Hematopoietic multipotent progenitor cell treated with erythropoietin and hydrocortisone succinate and interleukin-3 and kit ligand, for 4 days (in vitro differentiated cells): ENCODE results near the gene FOXO1.

Experiments used
- DNase-seq: peaks from one replicate; pipeline ENCODE4 v3.0.0-alpha.2; 2015

FOXO1 gene

DNA sequence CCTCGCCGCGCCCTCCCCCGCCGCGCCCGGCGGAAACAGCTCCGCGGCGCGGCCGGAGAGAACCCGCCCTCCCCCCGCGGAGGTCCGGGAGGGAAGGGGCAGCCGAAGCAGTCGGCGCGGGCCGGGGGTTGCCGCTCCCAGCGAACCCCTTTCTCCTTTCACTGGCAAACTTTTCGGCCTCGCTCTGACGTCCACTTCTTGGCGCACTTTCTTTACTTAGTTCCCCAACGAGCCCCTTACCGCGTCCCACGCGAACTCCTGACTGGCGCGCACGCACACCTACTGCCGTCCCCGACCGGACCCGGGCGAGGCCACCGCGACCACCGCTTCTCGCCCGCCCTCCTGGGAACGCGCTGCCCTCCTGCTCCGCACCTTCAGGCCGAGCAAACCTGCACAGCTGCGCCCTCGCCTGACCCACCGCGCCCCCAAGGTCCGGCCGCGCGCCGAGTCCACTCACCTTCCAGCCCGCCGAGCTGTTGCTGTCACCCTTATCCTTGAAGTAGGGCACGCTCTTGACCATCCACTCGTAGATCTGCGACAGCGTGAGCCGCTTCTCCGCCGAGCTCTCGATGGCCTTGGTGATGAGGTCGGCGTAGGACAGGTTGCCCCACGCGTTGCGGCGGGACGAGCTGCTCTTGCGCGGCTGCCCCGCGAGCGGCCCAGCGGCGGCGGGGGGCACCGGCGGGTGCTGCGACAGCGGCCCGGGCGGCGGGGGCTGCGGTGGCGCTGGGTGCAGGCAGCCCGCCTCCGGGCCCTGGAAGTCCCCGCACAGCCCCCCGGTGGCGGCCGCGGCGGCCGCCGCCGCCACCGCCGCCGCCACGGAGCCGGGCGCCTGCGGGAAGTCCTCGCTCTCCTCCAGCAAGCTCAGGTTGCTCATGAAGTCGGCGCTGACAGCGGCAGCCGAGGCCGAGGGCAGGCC is 1.1 kb downstream of the FOXO1 start:
- DNase-seq = peak; percentile 57

- peak; percentile 63 for DNase-seq
Observed at GRCh38 chr13:40664350-40665125, 1.9 kb downstream of the FOXO1 start.

- DNase-seq = peak; percentile 60
Observed at GRCh38 chr13:40664100-40664349, 2.4 kb downstream of the FOXO1 start.

GRCh38 chr13:40662866-40663265 is 3.6 kb downstream of the FOXO1 start:
- no peak for DNase-seq

DNA sequence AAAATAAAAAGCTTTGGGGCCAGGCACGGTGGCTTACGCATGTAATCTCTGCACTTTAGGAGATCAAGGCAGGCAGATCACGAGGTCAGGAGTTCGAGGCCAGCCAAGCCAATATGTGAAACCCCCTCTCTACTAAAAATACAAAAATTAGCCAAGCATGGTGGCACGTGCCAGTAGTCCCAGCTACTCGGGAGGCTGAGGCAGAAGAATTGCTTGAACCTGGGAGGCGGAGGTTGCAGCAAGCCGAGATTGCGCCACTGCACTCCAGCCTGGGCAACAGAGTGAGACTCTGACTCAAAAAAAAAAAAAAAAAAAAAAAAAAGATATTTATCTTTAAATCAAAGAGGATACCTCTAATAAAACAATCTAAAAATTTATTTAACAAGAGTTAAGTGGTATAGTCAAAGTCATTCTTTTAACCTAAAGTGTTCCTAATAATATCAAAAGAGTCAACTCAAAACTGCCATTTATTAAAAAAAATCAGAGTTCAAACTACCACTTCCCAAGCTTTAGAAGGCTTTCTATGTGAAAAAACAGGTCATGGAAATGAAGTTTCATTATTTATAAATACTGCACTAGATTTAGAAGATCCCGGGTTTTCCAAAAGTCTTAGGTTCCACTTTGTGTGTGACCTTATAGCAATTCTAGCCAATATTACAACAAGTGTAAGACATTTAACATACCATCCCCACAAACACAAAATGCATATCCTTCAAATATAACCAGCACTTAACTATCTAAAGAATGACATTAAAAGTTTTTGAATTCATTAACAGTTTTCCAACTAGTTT is 4.4 kb downstream of the FOXO1 start:
- DNase-seq = no peak

DNA sequence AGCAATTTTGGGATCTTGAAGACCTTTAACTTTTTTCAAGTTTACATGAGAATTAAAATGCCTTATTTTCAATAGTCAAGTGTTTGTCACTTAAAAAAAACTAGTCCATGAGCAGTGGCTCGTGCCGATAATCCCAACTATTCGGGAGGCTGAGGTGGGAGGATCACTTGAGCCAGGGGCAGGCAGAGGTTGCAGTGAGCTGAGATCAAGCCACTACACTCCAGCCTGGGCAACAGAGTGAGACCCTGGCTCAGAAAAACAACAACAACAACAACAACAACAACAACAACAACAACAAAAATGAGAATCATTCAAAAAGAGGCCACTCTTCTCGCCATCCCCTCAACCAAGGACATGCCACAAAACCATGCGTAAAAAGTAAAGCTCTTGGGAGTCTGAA is 5.7 kb downstream of the FOXO1 start:
- DNase-seq = no peak

DNA sequence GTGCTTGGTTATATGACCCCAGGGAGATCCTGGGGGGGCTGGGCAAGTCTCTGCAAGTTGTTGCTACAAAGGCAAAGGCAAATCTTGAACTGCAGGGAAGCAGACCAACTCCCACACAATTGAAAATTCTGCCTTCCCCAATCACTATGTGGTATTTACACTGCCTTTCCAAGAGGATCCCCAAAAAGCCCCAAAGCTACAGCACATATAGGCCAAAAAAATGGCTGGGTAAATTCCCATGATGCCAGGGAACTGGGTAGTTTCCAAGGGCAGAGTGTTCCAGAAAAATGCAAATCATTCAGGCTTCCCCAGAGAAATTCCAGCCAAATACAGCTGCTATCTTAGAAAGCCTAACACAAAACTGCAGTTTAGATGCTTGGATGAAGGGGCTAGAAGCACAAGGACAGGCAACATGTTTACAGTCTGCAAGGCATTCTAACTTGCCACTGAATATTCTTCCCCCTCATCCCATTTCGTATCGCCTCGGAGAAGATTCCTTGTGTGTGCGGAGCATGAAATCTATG is 6.2 kb downstream of the FOXO1 start:
- no peak for DNase-seq

DNA sequence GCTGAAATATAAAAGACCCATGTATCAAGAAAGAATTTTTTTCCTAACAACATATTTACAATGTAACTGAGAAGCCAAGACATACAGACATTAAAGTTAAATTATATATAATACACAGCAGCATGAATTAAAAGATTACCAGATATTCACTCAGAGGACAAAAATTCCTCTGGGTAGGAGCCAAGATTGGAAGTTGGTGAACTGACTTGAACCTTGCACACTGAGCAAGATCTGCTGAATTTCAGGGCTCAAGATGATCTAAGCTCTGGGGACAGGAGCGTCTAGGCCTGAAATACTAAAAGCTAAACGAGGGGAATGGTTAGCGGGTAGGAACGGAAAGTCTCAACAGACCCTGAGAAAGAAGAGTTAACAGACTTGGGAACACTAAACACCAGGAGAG is 8.5 kb downstream of the FOXO1 start:
- no peak for DNase-seq

DNA sequence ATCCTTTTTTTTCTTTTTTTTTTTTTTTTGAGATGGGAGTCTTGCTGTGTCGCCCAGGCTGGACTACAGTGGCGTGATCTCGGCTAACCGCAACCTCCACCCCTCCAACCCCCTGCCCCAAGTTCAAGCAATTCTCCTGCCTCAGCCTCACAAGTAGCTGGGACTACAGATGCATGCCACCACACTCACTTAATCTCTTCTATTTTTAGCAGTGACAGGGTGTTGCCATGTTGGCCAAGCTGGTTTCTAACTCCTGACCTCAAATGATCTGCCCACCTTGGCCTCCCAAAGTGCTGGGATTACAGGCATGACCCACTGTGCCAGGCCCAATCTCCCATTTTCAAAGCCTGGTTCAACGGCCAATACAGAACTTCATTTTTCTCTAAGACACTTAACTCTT is 9.1 kb downstream of the FOXO1 start:
- no peak for DNase-seq

GRCh38 chr13:40656358-40656757 is 10.1 kb downstream of the FOXO1 start:
- DNase-seq = no peak

DNA sequence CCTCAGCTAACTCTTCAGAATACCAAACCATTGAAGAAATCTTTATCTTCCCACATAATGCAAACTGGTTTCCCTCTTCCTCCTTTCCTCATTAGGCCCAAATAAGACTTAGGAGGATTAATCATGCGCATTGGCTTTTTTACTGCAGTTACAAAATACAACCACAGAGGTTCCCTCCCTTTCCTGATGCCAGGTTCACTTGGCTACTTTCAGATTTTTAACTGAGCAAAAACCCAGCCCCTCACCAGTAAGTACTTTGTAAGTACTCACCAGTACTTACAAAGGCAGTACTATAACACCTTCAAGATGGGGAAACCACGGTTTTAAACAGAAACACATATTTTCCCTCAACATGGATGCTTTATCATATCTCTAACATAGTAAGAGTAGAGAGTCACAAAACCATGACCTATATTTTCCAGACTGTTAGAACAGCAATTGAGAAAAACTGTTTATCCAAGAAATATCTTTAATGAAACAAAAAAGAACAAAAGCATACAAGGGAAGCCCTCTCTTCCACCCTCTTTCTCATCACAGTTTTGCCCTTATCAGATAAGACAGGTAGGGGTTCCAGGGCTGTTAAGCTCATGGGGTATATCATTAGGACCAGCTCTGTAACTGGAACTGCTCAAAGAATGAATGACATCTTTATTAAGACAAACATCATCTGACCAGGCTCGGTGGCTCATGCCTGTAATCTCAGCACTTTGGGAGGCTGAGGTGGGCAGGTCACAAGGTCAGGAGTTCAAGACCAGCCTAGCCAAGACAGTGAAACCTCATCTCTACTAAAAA is 12.7 kb downstream of the FOXO1 start:
- peak; percentile 63 for DNase-seq

- no peak for DNase-seq
Observed at GRCh38 chr13:40652588-40652940, 13.9 kb downstream of the FOXO1 start.

- DNase-seq = no peak
Observed at GRCh38 chr13:40651866-40652587, 14.4 kb downstream of the FOXO1 start.

GRCh38 chr13:40648841-40649240 is 17.6 kb downstream of the FOXO1 start:
- no peak for DNase-seq

GRCh38 chr13:40648040-40648439 is 18.4 kb downstream of the FOXO1 start:
- no peak for DNase-seq

DNA sequence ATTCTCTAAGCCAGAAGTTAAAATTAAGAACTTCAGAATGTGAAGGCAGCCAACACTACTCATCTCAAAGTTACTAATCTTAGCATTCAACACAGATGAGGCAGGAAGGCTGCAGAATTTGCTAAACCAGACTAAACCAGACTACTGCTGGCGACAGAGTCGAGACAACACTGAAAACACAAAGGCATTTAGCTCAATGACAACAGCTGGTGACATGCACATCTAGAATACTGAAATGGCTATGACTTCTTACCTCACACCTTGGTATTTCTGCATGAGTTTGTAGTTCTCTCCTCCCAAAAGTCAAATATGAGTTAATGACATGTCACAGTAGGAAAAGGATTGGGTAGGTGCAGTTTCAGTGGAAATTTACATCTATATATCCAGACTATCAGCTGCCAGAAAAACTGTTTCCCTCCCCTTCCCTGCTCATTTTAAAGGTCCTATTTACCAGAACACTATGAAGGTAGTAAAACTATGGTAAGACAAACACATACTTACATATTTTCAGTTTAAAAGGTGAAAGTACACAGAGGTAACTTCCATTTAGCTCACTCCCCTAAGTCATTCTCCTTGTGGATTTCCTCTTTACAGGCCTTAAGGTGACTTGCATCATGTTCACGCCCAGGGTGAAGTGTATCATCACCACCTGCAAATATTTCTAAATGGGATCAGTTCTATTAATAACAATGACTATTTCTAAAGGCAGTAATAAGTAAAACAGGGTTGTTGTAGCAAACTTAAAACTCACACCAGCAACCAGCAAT is 21.4 kb downstream of the FOXO1 start:
- DNase-seq = no peak

GRCh38 chr13:40640845-40641458 is 25.5 kb downstream of the FOXO1 start:
- peak; percentile 82 for DNase-seq

GRCh38 chr13:40640202-40640601 is 26.2 kb downstream of the FOXO1 start:
- no peak for DNase-seq

GRCh38 chr13:40639221-40639681 is 27.2 kb downstream of the FOXO1 start:
- peak; percentile 50 for DNase-seq

DNA sequence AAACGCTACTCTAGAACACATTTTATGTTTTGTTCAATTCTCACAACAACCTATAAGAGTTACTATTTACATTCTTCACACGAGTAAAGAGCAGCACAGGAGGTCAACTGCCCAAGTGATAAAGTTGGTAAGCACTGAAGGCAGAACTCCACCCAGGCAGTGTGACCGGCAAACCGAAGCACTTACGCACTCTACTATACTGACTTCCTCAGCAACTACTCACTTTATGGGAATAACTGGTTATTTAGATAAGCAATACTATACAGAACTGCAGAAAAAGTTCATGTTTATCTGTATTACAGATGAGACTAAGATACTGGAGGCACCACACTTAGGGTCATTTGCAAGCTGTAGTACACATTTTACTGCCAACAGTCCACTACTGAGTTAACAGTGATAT is 28.8 kb downstream of the FOXO1 start:
- DNase-seq = peak; percentile 67
